ENCODE measurements around the gene SAXO2.
"Not testable (repeated sequence)": the region's sequence is repeated elsewhere in the genome, so short reads cannot be mapped to it uniquely, and the experiment has no call there.

SAXO2 gene

DNA sequence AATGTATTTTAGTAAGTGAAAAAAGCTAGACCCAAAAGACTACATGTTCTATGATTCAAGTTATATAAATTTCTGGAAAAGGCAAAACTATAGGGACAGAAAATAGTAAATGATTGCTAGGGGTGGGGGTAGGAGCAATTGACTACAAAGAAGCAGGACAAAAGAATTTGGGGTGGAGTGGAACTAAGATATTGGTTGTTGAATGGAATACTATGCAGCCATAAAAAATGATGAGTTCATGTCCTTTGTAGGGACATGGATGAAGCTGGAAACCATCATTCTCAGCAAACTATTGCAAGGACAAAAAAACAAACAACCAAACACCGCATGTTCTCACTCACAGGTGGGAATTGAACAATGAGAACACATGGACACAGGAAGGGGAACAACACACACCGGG lies 25.6 kb downstream of the SAXO2 start:
- DNase-seq, result not testable (repeated sequence)

DNA sequence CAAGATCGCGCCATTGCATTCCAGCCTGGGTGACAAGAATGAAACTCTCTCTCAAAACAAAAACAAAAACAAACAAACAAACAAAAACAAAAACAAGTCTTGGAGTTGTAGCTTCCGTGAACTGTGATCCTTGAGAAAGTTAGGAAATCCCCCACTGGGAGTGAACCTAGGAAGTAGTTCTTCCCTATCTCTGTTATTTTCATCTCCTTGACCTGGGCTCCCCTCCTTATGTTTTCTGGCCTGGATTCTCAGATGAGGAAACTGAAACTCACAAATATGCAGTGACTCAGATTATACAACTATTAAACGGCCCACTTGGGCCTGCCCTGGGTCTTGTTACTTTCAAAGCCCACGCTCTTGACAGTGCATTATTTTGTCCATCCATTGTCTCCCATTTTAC lies 29.7 kb downstream of the SAXO2 start:
- DNase-seq, result no peak

DNA sequence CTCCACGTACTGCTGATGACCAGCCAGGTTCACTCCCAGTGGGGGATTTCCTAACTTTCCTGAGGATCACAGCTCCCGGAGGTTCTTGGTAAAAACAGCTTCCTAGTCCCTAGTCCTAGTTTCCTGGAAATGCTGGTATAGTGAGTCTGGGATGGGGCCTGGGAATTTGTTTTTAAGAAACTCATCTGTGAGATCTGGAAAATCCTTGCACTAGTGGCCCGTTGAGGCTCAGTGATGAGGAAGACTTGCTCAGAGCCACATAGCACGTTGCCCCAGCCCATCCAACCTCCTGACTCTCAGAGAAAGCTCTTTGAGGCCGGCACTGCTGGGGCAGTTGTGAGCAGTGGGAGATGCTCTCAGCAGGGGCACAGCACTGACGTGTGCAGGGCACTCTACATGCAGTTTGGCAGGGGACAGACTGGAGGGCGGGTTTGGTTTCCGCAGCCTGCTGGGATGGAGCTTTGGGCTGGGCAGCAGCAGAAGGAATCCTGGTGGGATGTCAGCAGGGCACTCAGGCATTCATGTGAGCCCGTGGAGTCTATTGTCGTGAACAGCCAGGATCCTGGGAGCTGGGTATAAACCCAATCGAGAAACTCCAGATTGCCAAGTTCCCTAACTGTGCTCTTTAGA lies 31.6 kb downstream of the SAXO2 start:
- no peak for DNase-seq

DNA sequence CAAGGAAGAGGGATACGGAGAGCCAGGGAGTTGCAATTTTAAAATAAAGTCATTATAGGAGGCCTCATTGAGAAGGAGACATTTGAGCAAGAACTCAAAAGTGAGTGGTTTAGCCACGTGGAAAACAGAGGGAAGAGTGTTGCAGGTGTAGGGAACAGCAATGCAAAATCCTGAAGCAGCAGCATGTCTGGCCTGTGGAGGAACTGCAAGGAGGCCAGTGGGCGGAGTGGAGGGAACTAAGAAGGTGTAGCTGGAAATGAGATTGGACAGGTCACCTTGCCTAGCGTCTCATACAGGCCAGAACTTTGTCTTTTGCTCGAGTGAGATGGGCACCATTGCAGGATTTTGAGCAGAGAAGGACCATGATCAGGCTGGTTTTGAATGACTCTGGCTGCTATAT lies 34.9 kb downstream of the SAXO2 start:
- no peak for DNase-seq

- DNase-seq, result no peak
These were observed 35.4 kb downstream of the SAXO2 start for GRCh38 chr15:82298032-82298431.

DNA sequence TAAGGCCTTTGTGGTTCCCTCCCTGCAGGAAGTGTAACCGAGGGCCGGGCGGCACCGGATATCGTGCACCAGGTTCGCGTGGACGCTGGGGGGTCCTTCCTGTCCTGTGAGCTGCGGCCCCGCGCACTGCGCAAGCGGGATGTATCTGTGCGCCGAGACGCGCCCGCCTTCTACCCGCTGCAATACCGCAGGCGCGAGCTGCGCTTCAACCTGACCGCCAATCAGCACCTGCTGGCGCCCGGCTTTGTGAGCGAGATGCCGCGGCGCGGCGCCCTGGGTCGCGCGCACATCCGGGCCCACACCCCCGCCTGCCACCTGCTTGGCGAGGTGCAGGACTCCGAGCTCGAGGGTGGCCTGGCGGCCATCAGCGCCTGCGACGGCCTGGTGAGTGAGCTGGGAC lies 35.9 kb downstream of the SAXO2 start:
- no peak for DNase-seq

DNA sequence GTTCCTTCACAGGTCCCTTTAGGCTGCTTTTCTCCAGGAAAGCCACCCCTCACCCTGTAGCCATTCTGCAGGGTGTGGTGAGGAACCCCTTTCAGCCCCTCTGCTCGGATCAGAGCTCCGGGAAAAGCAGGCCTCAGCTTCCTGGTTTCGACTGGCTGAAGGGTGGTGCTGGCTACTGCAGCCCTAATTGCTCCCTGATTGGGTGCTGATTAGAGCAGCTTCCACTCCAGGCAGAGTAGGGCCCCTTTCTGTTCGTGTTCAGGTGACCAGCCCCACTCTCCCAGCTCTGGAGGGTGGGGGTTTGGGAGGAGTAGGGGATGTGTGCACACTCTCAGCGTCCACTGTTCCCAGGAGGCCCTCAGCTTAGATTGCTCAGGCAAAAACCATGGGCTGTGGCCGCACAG lies 36.9 kb downstream of the SAXO2 start:
- not testable (repeated sequence) for DNase-seq

- not testable (repeated sequence) for DNase-seq
These were observed 37.7 kb downstream of the SAXO2 start for GRCh38 chr15:82300326-82300725.

GRCh38 chr15:82300883-82301282 lies 38.3 kb downstream of the SAXO2 start:
- no peak for DNase-seq

DNA sequence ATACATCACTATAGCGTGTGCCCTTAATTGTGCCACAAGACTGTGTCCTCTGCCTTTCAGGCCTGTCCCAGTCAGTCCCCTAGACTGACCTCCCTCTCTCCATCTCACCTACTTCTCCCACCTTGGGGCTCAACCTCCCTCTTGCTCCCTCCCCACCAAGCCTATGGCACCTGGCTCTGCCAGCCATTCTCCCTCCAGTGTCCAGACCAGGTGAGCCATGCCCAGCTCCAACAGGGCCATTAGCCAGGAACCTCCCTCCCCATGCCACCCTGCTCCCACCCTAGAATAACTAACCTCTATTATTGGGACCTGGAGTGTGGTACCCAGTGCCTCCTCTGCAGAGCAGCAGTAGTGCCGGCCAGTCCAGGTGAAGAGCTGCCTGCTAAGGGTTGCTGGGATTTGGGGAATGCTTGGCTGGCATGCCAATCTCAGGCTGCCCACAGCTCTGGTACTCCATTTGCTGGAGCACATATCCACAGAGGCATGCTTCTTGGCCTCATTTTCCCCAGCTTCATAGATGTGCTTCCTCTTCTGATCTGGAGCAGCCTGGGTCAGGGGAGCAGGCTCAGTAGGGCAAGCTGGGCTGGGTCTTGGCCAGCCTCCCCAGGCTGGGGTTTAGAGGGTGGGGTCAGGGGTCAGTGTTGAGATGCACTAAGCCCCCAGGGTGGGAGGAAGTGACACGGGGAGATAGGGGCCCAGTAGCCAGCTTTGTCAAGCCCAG lies 38.8 kb downstream of the SAXO2 start:
- no peak for DNase-seq

DNA sequence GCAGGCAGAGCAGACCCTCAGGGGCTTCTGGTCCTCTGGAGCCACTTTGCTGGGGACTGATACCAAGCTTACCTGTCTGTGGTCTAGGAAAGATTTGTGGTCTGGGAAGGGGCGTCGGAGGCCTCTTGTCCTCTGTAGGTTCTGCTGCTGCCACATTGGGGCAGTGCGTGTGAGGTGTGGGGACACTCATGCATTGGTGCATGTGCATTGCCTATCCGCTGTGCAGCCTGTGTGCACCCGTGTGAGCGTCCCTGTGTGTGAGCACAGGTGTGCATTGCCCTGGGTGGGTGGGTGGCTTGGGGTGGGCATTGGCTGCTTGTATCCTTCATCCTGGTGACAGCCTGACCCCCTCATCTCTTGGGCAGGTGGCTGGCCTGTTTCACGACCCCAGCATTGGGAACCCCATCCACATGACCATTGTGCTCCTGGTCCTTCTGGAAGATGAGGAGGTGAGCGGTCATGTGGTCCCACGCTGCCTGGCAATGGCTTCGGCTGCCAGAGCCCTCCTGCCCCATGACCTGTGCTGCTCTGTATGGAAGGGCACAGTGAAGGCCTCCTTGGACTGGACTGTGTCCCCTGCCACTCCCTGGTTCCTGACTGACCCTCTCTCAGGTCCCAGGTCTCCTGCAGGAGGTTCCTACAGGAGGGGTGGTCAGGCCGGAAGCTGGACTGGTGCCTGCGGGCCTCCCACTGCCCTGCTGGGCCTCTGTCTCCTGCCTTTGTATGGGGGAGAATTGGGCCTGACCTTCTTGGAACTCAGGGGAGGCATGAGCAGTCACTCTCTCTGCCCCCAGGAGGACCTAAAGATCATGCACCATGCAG lies 41.5 kb downstream of the SAXO2 start:
- no peak for DNase-seq

DNA sequence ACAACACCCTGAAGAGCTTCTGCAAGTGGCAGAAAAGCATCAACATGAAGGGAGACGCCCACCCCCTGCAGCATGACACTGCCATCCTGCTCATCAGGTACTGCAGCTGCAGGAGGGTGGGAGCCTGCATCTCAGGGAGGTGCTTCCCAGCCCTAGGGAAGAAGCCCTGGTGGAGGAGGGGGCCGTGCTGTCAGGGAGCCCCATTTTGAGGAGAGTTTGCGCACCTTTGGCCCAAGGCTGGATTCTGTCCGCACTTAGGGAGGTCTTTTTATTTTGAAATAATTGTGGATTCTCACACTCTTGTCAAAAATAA lies 42.1 kb downstream of the SAXO2 start:
- DNase-seq, result no peak

GRCh38 chr15:82305621-82306048 lies 43.0 kb downstream of the SAXO2 start:
- no peak for DNase-seq

DNA sequence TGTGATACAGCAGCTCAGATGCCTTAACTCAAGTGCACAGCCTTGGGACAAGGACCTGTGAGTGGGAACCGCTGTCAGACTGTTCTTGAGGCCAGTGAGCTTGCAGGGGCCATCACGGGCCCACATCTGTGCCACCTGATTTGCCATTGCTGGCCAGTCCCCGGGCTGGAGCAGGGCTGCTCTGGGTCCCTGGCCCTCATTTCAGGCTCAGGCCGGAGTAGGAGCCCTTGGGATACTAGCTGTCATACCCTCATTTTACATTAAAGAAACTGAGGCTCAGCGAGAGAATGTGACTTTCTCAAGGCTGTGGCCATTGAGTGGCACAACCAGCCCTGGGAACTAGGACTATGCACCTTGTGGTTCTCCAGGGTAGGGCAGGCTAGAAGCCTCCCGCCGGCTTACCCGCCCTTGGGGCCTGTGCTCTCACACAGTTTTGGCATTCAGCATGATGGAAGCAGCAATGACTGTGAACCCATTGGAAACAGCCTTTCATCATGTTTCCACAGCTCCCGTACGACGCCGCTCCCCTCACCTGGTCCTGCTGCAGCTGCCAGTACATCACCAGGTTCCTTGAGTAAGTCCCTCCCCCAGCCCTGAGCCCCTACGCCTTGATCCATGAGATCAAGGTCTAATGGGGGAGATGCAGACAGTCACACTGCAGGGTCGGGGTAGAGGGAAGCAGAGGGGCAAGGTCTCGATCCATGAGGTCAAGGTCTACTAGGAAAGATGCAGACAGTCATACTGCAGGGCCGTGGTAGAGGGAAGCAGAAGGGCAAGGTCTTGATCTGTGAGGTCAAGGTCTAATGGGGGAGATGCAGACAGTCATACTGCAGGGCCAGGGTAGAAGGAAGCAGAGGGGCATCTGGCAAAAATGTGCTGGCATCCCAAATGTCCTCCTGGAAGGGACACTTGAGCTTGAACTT lies 44.4 kb downstream of the SAXO2 start:
- DNase-seq, result no peak

DNA sequence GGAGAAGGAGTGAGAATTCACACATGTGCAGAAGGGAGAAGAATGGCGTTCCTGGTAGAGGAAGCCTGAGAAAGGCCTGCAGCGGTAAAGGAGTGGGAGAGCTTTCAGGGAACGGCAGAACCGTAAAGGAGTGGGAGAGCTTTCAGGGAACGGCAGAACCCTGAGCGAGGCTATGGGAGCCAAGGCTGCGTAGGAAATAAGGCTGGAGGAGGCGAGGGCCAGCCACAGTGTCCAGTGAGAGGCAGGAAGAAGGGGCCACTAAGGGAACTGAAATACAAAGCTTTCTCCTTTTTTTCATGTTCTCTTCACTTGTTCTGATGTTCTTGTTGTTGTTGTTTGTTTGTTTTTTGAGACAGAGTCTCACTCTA lies 45.1 kb downstream of the SAXO2 start:
- no peak for DNase-seq

DNA sequence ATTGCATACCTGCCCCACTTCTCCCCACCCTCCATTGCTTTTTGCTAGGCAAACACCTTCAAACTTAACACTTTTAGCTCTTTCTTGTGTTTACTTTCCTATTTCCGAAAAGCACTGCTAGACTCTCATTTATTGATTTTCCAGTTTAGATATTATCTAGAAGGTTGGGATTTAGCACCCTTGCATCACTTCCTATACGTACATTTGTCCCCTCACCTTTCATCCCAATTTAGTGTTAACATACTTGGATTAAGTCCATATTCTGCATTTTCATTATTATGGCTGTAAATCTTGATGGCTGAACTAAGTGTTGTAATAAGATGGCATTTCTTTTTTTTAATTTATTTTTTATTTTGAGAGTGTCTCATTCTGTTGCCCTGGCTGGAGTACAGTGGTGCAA lies 47.2 kb downstream of the SAXO2 start:
- no peak for DNase-seq

DNA sequence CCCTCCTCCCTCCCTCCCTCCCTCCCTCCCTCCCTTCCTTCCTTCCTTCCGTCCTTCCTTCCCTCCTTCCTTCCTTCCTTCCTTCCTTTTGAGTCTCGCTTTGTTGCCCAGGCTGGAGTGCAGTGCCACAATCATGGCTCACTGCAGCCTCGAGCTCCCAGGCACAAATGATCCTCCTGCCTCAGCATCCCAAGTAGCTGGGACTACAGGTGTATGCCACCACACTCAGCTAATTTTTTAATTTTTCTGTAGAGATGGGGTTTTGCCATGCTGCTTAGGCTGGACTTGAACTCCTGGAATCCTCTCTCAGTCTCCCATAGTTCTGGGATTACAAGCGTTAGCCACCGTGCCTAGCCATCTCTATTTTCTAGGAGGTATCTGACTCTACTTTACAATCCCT lies 48.7 kb downstream of the SAXO2 start:
- DNase-seq, result not testable (repeated sequence)

GRCh38 chr15:82312586-82313349 lies 50.1 kb downstream of the SAXO2 start:
- no peak for DNase-seq

DNA sequence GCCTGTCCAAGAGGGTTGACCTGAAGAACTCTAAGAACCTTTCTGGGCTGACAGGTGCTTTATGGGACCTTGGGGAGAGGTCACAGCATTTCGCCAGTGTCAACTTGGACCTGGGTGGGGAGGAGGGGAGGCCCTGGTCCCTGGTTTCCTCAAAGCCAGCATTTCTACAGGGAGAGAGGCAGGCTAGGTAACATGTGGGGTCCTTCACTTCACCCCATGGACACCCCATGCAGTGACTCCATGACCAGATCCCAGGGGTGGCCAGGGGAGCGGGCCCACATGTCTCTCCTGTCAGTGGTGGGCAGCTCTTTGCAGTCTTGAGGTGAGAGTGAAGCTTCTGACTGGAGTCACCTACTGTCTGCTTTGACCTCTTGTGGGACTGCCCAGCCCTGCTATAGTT lies 50.8 kb downstream of the SAXO2 start:
- no peak for DNase-seq

GRCh38 chr15:82313951-82314768 lies 51.5 kb downstream of the SAXO2 start:
- DNase-seq, result not testable (repeated sequence)

DNA sequence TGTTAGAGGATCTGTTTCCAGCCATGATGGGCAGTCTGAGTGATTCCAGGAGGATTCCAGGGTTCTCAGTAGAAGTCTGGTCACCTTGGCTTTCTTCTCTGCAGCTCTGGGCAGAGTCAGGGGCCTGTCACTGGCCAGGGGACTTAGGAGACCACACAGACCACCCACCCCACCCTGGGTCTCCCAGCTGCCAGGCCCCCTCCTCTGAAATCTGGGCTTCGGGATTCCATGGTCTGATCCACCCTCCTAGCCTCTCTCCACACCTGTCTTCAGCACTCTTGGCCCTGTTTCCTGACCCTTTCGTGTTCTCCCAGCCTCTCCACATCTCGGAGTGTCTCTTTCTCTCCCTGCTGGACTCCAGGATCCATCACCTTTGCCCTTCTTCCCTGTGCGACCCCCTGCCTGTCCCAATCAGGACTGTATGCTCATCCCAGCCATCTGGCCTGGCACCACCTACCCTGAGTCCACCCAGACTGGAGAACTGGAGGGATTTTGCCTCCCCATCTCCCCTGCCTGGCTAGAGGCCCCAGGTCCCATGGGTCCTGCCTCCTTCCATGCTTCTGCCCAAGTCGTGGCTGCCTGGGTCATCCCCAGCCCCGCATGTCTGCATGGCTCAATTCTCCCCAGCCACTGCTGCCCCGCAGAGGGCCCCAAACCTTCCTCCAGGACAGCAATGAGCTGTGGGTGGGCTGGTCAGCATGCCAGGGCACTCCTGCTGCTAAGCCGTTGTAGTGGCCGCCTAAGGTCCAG lies 52.3 kb downstream of the SAXO2 start:
- no peak for DNase-seq
